Urothelium cell line (cell line): ENCODE measurements around the gene XIRP2.

ENCODE experiments used
- DNase-seq: peaks from one replicate; pipeline ENCODE4 v3.0.0; 2011; ENCODE audit warnings: low spot score, mixed read lengths
- FAIRE-seq: peaks from 2 replicates; lab custom pipeline; 2011; peaks lifted over from hg19 to GRCh38; lab: Jason Lieb, UNC

The XIRP2 gene

GRCh38 chr2:166924967-166925366, 36.7 kb downstream of the XIRP2 start:
- DNase-seq: no peak
- FAIRE-seq: no peak

DNA sequence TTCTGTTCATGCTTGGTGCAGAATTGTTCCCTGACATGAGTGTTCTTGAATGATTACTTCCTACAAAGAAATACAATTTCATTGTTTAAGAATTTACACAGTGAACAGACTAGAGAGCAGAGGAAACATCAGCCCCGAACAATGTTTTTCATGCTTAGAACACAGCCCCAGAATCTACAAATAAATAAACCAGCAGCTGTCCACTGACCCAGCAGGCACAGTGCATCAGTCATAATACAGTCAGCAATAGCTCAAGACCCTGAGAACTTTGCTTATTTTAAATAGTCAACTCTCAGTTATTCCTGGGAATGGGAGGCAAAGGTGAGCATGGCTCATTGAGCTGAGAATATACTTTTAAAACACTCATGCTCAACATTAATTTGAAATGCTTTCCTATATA, 38.4 kb downstream of the XIRP2 start:
- FAIRE-seq (no peak), DNase-seq (no peak)

DNA sequence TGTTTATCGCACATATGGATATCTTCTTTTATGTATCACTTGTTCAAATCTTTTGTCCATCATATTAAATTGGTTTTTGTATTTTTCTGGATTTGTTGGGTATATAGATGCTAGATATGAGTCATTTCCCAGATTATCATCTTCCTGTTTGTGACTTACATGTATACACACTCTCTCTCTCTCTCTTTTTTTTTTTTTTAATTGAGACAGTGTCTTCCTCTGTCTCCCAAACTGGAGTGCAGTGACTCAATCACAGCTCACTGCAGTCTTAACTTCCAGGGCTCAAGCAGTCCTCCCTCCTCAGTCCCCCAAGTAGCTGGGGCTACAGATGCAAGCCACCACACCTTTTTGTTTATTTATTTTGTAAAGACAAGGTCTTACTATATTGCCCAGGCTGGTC, 43.8 kb downstream of the XIRP2 start:
- no peak for FAIRE-seq

DNA sequence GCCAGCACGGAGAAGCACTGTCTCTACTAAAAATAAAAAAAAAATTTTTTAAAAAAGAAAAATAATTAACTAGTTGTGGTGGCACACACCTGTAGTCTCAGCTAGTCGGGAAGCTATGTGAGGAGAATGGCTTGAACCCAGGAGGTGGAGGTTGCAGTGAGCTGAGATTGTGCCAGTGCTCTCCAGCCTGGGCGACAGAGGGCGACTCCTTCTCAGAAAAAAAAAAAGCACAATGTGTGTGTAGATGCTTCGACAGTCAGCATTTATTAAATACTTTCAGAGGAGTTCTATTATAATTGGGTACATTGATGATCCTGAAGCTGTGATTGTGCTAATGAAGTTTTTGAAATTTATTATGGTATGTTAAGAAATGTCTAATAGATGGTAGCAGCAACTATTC, 46.5 kb downstream of the XIRP2 start:
- DNase-seq: no peak
- FAIRE-seq: no peak

More for the DNA sequence above, 43.8 kb downstream of the XIRP2 start:
- DNase-seq: no peak

- FAIRE-seq (no peak), DNase-seq (no peak)
These were observed 54.1 kb downstream of the XIRP2 start for GRCh38 chr2:166942377-166942776.

DNA sequence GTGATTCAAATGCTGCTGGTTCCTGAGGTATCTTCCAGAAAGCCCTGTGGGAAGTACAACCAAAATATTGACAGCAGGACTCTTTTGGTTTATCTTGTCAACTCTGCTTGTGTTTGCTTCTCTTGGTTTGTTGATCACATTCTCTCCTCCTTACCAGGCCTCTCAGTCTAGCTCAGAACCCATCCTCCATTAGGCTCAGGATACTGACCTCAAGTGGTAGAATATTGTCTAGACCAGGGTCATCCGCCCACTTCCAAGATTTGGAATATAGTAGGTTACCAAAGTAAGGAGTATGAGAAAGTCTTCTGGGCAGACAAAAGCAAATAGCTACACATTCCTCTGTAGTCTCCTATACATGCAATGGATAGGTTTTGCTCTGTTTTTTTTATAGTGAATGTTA, 56.6 kb downstream of the XIRP2 start:
- FAIRE-seq (no peak), DNase-seq (no peak)

- FAIRE-seq (no peak), DNase-seq (no peak)
These were observed 69.4 kb downstream of the XIRP2 start for GRCh38 chr2:166957686-166958085.

DNA sequence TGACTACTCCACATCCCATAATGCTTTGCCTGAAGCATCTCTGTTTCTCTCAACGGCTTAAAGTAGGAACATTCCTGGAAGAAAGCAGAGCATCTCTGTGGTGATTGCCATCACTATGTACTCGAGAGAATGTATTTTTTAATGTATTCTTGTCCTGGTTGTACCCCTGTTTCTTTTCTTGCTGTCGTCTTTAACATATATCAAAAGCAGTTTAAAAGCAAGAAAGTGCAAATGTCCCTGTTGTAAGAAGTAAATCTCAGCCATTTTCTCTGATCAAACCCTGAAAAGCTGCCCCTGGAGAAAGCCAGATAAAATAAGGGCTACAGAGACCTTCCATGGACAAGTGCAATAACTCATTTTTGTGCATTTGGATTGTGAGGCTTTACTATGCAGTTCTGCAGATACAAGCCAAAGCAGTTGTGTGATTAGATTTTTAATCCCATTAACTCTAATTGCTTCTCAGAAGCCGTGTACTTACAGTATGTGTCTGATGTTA, 70.8 kb downstream of the XIRP2 start:
- no peak for FAIRE-seq

GRCh38 chr2:166959556-166959955, 71.3 kb downstream of the XIRP2 start:
- FAIRE-seq: no peak

More for the DNA sequence above, 70.8 kb downstream of the XIRP2 start:
- no peak for DNase-seq

GRCh38 chr2:166960702-166961270, 72.5 kb downstream of the XIRP2 start:
- DNase-seq (no peak), FAIRE-seq (no peak)

More at GRCh38 chr2:166959556-166959955, 71.3 kb downstream of the XIRP2 start:
- DNase-seq: no peak

- FAIRE-seq (no peak), DNase-seq (no peak)
These were observed 73.7 kb downstream of the XIRP2 start for GRCh38 chr2:166961933-166962332.

DNA sequence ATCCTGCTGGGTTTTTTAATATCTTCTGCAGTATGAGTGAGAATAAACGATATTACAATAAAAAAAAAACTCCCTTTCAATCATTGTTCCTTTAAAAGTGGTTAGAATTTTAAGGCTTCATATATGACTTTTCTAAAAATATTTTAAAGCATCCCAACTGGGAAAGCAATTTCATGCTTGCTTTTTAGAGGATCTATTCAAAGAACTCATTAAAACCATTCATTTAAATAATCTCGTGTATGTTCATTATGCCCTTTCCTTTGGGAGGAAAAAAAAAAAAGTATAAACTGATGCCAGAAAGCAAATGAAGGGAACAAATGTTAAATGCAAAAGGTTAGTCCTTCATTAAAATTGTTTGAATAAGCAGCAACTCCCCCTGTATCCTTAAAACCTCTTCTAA, 81.2 kb downstream of the XIRP2 start:
- no peak for DNase-seq
- no peak for FAIRE-seq

GRCh38 chr2:166972002-166972401, 83.7 kb downstream of the XIRP2 start:
- no peak for FAIRE-seq
- DNase-seq: no peak

DNA sequence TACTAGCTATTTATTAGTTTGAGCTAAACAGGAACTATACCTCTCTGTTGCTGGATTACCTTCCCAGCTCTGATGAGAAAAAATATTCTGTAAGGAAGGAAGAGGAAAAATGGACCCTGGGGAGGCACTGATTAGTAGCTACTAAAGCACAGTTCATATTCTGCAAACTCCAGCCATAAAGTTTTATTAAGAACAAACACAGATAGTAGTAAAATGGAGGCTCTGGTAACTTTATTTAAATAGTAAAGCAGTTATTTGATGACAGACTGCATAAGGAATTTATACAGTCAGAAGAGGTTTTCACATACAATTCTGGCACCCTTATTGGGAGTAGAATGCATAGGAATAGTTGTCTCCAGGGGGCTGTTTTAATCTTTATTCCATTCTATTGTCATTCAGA, 84.1 kb downstream of the XIRP2 start:
- FAIRE-seq: no peak

DNA sequence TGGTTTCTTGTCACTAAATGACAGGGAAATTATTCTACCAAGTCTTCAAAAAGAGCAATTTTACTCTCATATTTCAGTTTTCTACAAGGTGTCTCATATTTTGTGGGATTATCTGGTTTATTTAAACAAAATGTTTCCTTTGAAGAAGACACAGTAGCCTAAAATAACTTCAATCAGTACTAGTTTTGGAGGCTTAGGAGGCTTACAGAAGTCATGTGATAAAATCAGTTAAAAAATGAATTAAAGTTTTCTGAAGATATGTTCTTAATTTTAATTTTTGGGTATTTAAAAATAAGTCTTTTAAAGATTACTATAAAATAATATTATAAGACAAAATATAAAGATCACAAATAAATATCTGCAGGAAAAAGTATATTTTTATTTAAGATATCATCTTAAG, 95.9 kb downstream of the XIRP2 start:
- DNase-seq (no peak), FAIRE-seq (no peak)

More for the DNA sequence above, 84.1 kb downstream of the XIRP2 start:
- DNase-seq: no peak

DNA sequence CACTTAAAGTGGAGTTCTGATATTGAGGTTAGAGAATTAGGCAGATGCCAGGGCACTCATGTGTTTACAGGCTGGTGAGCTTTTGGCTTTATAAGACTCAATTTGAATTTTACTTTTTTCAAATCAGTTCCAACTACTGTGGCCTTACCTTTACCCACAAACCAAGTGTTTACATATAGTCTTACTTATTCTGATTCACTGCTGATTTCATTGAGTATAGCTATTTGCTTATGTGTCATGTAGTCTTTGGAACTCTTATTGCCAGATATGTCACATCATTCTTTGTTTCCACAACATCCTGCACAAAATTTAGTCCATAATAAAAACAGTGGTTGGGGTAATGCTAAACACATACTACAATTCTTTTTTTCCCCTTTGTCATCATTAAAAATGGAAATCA, 96.5 kb downstream of the XIRP2 start:
- FAIRE-seq (no peak), DNase-seq (no peak)

DNA sequence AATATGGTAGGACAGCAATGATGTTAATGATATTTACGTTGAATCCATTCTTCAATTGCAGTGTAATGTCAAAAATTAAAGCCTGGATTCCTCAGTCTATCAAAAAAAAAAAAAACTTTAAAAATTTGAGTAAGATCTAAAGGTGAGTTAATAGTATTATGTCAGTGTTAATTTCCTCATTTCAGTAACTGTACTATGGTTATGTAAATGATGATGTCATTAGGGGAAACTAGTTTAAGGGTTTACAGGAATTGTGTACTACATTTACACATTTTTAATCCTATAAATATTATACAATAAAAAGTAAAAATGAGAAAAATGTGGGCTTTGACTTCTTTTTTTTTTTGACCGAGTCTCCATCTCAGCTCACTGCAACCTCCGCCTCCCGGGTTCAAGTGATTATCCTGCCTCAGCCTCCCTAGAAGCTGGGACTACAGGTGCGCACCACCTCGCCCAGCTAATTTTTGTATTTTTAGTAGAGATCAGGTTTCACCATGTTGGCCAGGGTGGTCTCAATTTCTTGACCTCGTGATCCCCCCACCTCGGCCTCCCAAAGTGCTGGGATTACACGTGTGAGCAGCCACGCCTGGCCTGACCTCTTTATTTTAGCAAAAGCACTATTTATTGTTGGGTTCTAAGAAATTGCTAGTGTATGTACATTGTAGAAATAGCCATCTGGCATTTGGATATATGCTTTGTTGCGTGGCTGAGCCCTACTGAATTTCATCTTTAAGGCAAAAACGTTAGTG, 106.5 kb downstream of the XIRP2 start:
- no peak for FAIRE-seq
- DNase-seq: no peak

DNA sequence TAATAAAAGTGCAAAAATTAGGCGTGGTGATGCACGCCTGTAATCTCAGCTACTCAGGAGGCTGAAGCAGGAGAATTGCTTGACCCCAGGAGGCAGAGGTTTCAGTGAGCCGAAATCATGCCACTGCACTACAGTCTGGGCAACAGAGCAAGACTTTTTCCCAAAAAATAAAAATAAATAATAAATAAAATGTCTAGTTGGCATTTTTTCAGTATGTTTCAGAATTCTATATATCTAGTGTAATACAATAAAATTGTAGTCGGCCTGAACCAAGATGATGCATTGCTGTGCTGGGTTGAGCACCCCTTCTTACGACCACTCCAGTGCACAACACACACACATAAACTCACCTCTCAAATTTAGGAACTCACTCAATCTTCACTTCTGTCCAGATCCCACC, 108.2 kb downstream of the XIRP2 start:
- FAIRE-seq: no peak
- no peak for DNase-seq

GRCh38 chr2:167001165-167001564, 112.9 kb downstream of the XIRP2 start:
- FAIRE-seq (no peak), DNase-seq (no peak)

DNA sequence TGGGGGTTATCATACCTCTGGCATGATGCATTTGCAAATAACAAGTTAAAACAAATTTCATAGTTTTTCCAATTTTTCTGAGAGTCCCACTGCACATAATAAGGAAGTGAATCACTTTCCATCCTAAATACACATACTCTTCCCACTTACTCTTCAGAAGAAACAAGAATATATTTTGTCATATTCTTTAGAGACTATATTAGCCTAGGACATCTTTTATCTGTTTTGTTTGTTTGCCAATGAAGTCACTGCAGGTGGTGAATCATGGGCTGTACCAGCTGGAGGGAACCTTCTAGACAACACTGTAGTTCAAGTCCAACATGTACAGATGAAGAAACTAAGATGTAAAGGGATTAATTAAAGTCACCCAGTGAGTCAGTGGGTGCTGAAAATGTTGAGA, 116.8 kb downstream of the XIRP2 start:
- no peak for DNase-seq
- no peak for FAIRE-seq

DNA sequence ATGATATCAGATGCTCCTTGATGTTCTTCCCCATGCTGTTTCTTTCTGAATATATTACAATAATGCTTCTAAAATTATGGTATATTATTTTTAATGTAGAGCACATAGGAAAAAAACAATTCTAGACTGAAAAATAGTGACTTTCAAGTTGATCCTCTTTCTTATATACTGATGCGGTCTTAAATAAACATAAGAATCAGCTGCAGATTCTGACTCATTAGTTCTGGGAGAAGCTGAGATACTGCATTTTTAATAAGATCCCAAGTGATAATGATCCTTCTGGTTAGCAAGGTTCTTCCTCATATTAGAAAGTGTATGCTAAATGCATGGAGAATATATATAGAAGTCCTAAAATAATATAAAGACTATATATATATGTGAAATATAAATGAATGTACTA, 124.9 kb downstream of the XIRP2 start:
- DNase-seq (no peak), FAIRE-seq (no peak)

DNA sequence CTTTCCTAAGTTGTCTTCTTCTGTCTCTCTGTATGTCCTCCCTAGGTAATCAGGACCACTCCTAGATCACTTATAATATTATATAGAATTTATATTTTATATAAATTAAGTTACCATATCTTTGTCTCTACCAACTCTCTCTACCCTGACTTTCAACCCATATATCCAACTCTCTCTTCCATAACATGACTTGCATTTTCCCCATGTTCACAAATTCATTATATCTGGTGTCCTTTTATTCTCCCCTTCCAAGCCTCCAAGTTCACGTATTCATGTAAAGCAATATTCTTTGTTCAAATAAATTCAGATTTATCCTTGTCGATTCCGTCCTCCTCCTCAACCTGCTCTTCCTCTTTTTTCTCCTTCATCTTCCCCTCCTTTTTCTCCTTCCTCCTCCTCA, 127.5 kb downstream of the XIRP2 start:
- FAIRE-seq (no peak), DNase-seq (no peak)

- FAIRE-seq (no peak), DNase-seq (no peak)
These were observed 128.7 kb downstream of the XIRP2 start for GRCh38 chr2:167017021-167017420.
